H9 (cell line): ENCODE results near the gene TMEM114. TPM values are rescaled to one million over a fixed set of nuclear protein-coding genes. Genes with fewer than 3 reads are reported as not detected.

Experiments
- DNase-seq: peaks from one replicate; pipeline ENCODE4 v3.0.0-alpha.2; 2017
- H2AFZ ChIP-seq: one replicate; pipeline ENCODE4 v1.6.1; 2013; ENCODE audit warnings: mild to moderate bottlenecking, low read length, control low read depth, moderate library complexity
- H2AK5ac ChIP-seq: 2 replicates; pipeline ENCODE4 v1.6.1; 2013; ENCODE audit warnings: low read length, control low read depth, mixed read lengths; ENCODE audit not compliant: insufficient read length
- H2BK120ac ChIP-seq: one replicate; pipeline ENCODE4 v1.6.1; 2013; ENCODE audit warnings: low read depth, mild to moderate bottlenecking, low read length, control low read depth, inconsistent platforms; ENCODE audit not compliant: poor library complexity, severe bottlenecking
- H2BK12ac ChIP-seq: 2 replicates; pipeline ENCODE4 v1.6.1; 2013; ENCODE audit warnings: low read length, control low read depth, mixed read lengths, low read depth; ENCODE audit not compliant: insufficient read length
- H2BK15ac ChIP-seq: 2 replicates; pipeline ENCODE4 v1.6.1; 2013; ENCODE audit warnings: low read depth, low read length, control low read depth
- H2BK20ac ChIP-seq: one replicate; pipeline ENCODE4 v1.6.1; 2013; ENCODE audit warnings: low read depth, mild to moderate bottlenecking, low read length, control low read depth, inconsistent platforms; ENCODE audit not compliant: poor library complexity, severe bottlenecking
- H2BK5ac ChIP-seq: 2 replicates; pipeline ENCODE4 v1.6.1; 2013; ENCODE audit warnings: low read length, control low read depth, mixed read lengths; ENCODE audit not compliant: insufficient read length
- H3K14ac ChIP-seq: 2 replicates; pipeline ENCODE4 v1.6.1; 2013; ENCODE audit warnings: low read length, control low read depth; ENCODE audit not compliant: insufficient read depth
- H3K18ac ChIP-seq: 2 replicates; pipeline ENCODE4 v1.6.1; 2013; ENCODE audit warnings: low read depth, mild to moderate bottlenecking, mixed read lengths, low read length, control low read depth; ENCODE audit not compliant: insufficient read length
- H3K23ac ChIP-seq: 2 replicates; pipeline ENCODE4 v1.6.1; 2013; ENCODE audit warnings: low read length, control low read depth, mixed read lengths, low read depth; ENCODE audit not compliant: insufficient read length
- H3K23me2 ChIP-seq: 2 replicates; pipeline ENCODE4 v1.6.1; 2013; ENCODE audit warnings: low read depth, mild to moderate bottlenecking, mixed read lengths, low read length, control low read depth; ENCODE audit not compliant: insufficient read length, poor library complexity, severe bottlenecking
- H3K27ac ChIP-seq: 2 replicates; pipeline ENCODE4 v1.5.1; 2013; ENCODE audit warnings: low read length, control low read depth, mixed read lengths, low read depth; ENCODE audit not compliant: insufficient read length
- H3K27me3 ChIP-seq: 2 replicates; pipeline ENCODE4 v1.6.1; 2013; ENCODE audit warnings: low read length, control low read depth, inconsistent platforms; ENCODE audit not compliant: insufficient read depth
- H3K4ac ChIP-seq: 2 replicates; pipeline ENCODE4 v1.6.1; 2013; ENCODE audit warnings: low read depth, mild to moderate bottlenecking, control low read depth, inconsistent platforms, low read length, moderate library complexity
- H3K4me1 ChIP-seq: 2 replicates; pipeline ENCODE4 v1.6.1; 2013; ENCODE audit warnings: low read length, control low read depth, inconsistent platforms; ENCODE audit not compliant: insufficient read depth
- H3K4me2 ChIP-seq: 2 replicates; pipeline ENCODE4 v1.6.1; 2013; ENCODE audit warnings: low read length, control low read depth, mixed read lengths; ENCODE audit not compliant: insufficient read length, insufficient read depth
- H3K56ac ChIP-seq: 2 replicates; pipeline ENCODE4 v1.6.1; 2013; ENCODE audit warnings: low read depth, mild to moderate bottlenecking, mixed read lengths, low read length, control low read depth; ENCODE audit not compliant: insufficient read length
- H3K79me1 ChIP-seq: 2 replicates; pipeline ENCODE4 v1.6.1; 2013; ENCODE audit warnings: low read depth, mild to moderate bottlenecking, moderate library complexity, low read length, control low read depth, inconsistent platforms; ENCODE audit not compliant: insufficient read depth, poor library complexity, severe bottlenecking
- H3K79me2 ChIP-seq: 2 replicates; pipeline ENCODE4 v1.6.1; 2013; ENCODE audit warnings: low read length, control low read depth, inconsistent platforms; ENCODE audit not compliant: insufficient read depth
- H3K9ac ChIP-seq: 2 replicates; pipeline ENCODE4 v1.6.1; 2013; ENCODE audit warnings: low read length, control low read depth, mixed read lengths; ENCODE audit not compliant: insufficient read length; ENCODE audit errors: extremely low read depth
- H3K9me3 ChIP-seq: one replicate; pipeline ENCODE4 v1.6.1; 2013; ENCODE audit warnings: low read depth, low read length, inconsistent platforms; ENCODE audit not compliant: control insufficient read depth
- H3T11ph ChIP-seq: one replicate; pipeline ENCODE4 v1.6.1; 2013; ENCODE audit warnings: mild to moderate bottlenecking, low read length, control low read depth, inconsistent platforms
- H4K20me1 ChIP-seq: one replicate; pipeline ENCODE4 v1.6.1; 2013; ENCODE audit not compliant: control insufficient read depth, insufficient read length, insufficient read depth
- H4K5ac ChIP-seq: 2 replicates; pipeline ENCODE4 v1.6.1; 2013; ENCODE audit warnings: low read depth, mild to moderate bottlenecking, mixed read lengths, low read length, control low read depth; ENCODE audit not compliant: insufficient read length
- H4K8ac ChIP-seq: replicated peaks from 2 replicates; pipeline ENCODE4 v1.6.1; 2013; ENCODE audit warnings: low read length, control low read depth, mixed read lengths, low read depth; ENCODE audit not compliant: insufficient read length
- H4K91ac ChIP-seq: 2 replicates; pipeline ENCODE4 v1.6.1; 2013; ENCODE audit warnings: low read depth, mild to moderate bottlenecking, moderate library complexity, mixed read lengths, low read length, control low read depth; ENCODE audit not compliant: insufficient read length
- H3K27ac Mint-ChIP-seq, 3 experiments: 2 replicates in 2 of 3; 3 replicates in 1 of 3; pipeline ENCODE4 v1.8.0; 2020 to 2021; ENCODE audit warnings: mixed read lengths in 3 of 3, mild to moderate bottlenecking in 1 of 3, moderate library complexity in 1 of 3
- H3K27me3 Mint-ChIP-seq: 2 replicates; pipeline ENCODE4 v1.8.0; 2021; ENCODE audit warnings: low read depth, mild to moderate bottlenecking, moderate library complexity, mixed read lengths
- H3K36me3 Mint-ChIP-seq, 3 experiments: 2 replicates in 2 of 3; 3 replicates in 1 of 3; pipeline ENCODE4 v1.8.0; 2020 to 2021; ENCODE audit warnings: low read depth in 3 of 3, mixed read lengths in 3 of 3; ENCODE audit not compliant: insufficient read depth in 1 of 3
- H3K4me1 Mint-ChIP-seq, 2 experiments: 2 replicates each; pipeline ENCODE4 v1.8.0; 2020; ENCODE audit warnings: mixed read lengths in 2 of 2
- H3K4me3 Mint-ChIP-seq, 2 experiments: 2 replicates in 1 of 2; 3 replicates in 1 of 2; pipeline ENCODE4 v1.8.0; 2020 to 2021; ENCODE audit warnings: mild to moderate bottlenecking in 2 of 2, mixed read lengths in 2 of 2, moderate library complexity in 1 of 2
- H3K9me3 Mint-ChIP-seq, 2 experiments: 2 replicates in 1 of 2; 3 replicates in 1 of 2; pipeline ENCODE4 v1.8.0; 2020; ENCODE audit warnings: mild to moderate bottlenecking in 2 of 2, mixed read lengths in 2 of 2, moderate library complexity in 1 of 2
- WGBS: extraction: QIAGEN DNeasy Blood & Tissue Kit; methylation state at CpG from one replicate; pipeline ENCODE4 v1.1.7; 2013; ENCODE audit warnings: missing lambda C conversion rate, low lambda C conversion rate, mixed read lengths; ENCODE audit not compliant: insufficient read length; ENCODE audit errors: extremely low coverage; 5-methylcytosine and 5-hydroxymethylcytosine counted together
- total RNA-seq: library from RNA; stranded (reverse); gene quantifications from 2 replicates; pipeline ENCODE4 v1.2.1, GENCODE V29; 2021
- TF ChIP-seq, protein P1 (sequence below): fragments of 200-600 bp; sonication (generic); conservative IDR thresholded peaks from 3 replicates; pipeline ENCODE4 v1.8.0; 2021; ENCODE audit warnings: antibody characterized with exemption, mild to moderate bottlenecking

The TMEM114 gene
- total RNA-seq, 1 experiment from 2014 or later = 0.33 TPM

- Histone ChIP-seq H3K14ac (no peak overlapping the region), H4K20me1 (no peaks in the 10 kb centered on the region), H3K27me3 (peaks cover 6% of the 10 kb centered on the region; the same call in 1 of the 2 replicates), H3K23ac (no peak overlapping the region), H3K27ac (no peak overlapping the region), H3K79me2 (no peaks in the 10 kb centered on the region), H3K4ac (no peak overlapping the region), H4K5ac (no peak overlapping the region), H2BK5ac (no peak overlapping the region), H2BK20ac (no peak overlapping the region), H4K91ac (no peak overlapping the region), H3K4me1 (peaks cover 3% of the 10 kb centered on the region; the same call in 1 of the 2 replicates), H3K9me3 (no peaks in the 10 kb centered on the region), H2AFZ (no peak overlapping the region), H2BK15ac (no peak overlapping the region), H3K9ac (no peak overlapping the region), H2BK120ac (no peak overlapping the region), H2AK5ac (no peak overlapping the region), H3K18ac (no peak overlapping the region), H3K56ac (no peak overlapping the region), H3K79me1 (no peaks in the 10 kb centered on the region), H3K23me2 (no peaks in the 10 kb centered on the region), H3T11ph (no peak overlapping the region), H4K8ac (no peak overlapping the region), H2BK12ac (no peak overlapping the region), H3K4me2 (no peak overlapping the region)
- Mint-ChIP-seq H3K27ac (no peak overlapping the region), H3K4me3 (no peak overlapping the region), H3K36me3 (no peaks in the 10 kb centered on the region; a peak in 1 of 7 replicates), H3K4me1 (peaks cover 11% of the 10 kb centered on the region in 2 experiments), H3K27me3 (peaks cover 22% of the 10 kb centered on the region), H3K9me3 (no peaks in the 10 kb centered on the region)
- DNase-seq = no peak
- no CpG with 5 or more reads among the region's 3 CpGs for WGBS
- TF ChIP-seq, protein P1, sequence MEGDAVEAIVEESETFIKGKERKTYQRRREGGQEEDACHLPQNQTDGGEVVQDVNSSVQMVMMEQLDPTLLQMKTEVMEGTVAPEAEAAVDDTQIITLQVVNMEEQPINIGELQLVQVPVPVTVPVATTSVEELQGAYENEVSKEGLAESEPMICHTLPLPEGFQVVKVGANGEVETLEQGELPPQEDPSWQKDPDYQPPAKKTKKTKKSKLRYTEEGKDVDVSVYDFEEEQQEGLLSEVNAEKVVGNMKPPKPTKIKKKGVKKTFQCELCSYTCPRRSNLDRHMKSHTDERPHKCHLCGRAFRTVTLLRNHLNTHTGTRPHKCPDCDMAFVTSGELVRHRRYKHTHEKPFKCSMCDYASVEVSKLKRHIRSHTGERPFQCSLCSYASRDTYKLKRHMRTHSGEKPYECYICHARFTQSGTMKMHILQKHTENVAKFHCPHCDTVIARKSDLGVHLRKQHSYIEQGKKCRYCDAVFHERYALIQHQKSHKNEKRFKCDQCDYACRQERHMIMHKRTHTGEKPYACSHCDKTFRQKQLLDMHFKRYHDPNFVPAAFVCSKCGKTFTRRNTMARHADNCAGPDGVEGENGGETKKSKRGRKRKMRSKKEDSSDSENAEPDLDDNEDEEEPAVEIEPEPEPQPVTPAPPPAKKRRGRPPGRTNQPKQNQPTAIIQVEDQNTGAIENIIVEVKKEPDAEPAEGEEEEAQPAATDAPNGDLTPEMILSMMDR = no peak
These were observed 7.1 kb downstream of the TMEM114 start for GRCh38 chr16:8583199-8583598.
